ENCODE results near the gene ARID4B. TPM values are rescaled to one million over a fixed set of nuclear protein-coding genes. Genes with fewer than 3 reads are reported as not detected.
A peak's percentile ranks its signal among the peaks of the same experiment; 100 is the strongest.

Gene ARID4B
- total RNA-seq, 1 donor: 36.7 TPM

DNA sequence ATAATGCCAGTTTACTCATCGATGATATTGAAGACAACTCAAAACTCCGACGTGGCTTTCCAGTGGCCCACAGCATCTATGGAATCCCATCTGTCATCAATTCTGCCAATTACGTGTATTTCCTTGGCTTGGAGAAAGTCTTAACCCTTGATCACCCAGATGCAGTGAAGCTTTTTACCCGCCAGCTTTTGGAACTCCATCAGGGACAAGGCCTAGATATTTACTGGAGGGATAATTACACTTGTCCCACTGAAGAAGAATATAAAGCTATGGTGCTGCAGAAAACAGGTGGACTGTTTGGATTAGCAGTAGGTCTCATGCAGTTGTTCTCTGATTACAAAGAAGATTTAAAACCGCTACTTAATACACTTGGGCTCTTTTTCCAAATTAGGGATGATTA is 14.1 kb upstream of the ARID4B start:
- TF ChIP-seq CTCF (IDR thresholded peaks at IDR 0.05; ENCODE audit: insufficient read depth, low read length): no peak
- DNase-seq (ENCODE audit: low read depth): no peak
- H3K4me3 ChIP-seq (ENCODE audit: low read depth, low read length): no peak overlapping the region

DNA sequence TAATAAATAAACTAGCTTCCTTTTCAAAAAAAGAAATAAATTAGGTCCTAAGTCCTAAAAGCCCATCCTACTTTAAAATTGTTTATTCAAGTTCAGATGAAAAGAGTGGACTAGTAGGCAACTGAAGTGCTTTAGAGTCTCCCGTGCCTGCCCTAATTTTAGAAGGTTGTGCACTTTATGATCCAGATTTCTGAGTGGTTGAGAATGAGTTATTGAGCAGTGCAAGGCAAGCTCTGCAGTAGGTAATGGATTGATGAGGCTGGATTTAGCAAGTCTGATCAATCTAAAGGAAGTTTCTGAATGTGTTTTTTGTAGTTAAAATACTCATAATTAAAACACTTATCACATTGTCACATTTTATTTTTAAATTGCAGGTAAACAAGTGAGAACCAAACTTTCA is 13.4 kb upstream of the ARID4B start:
- H3K4me3 ChIP-seq (ENCODE audit: low read depth, low read length): no peak overlapping the region
- DNase-seq (ENCODE audit: low read depth): no peak
- TF ChIP-seq CTCF (IDR thresholded peaks at IDR 0.05; ENCODE audit: insufficient read depth, low read length): no peak

- DNase-seq (ENCODE audit: low read depth): no peak
- no peak for TF ChIP-seq CTCF (IDR thresholded peaks at IDR 0.05; ENCODE audit: insufficient read depth, low read length)
- H3K4me3 ChIP-seq (ENCODE audit: low read depth, low read length): no peak overlapping the region
These were observed 11.8 kb upstream of the ARID4B start for GRCh38 chr1:235339746-235340145.

- TF ChIP-seq CTCF (IDR thresholded peaks at IDR 0.05; ENCODE audit: insufficient read depth, low read length): no peak
- H3K4me3 ChIP-seq (ENCODE audit: low read depth, low read length): no peak overlapping the region
- no peak for DNase-seq (ENCODE audit: low read depth)
These were observed 8.9 kb upstream of the ARID4B start for GRCh38 chr1:235336903-235337302.

GRCh38 chr1:235331401-235331800 is 3.4 kb upstream of the ARID4B start:
- TF ChIP-seq CTCF (IDR thresholded peaks at IDR 0.05; ENCODE audit: insufficient read depth, low read length): no peak
- DNase-seq (ENCODE audit: low read depth): no peak
- no peak overlapping the region for H3K4me3 ChIP-seq (ENCODE audit: low read depth, low read length)

- no peak for TF ChIP-seq CTCF (IDR thresholded peaks at IDR 0.05; ENCODE audit: insufficient read depth, low read length)
- H3K4me3 ChIP-seq (ENCODE audit: low read depth, low read length): peak overlapping the region; percentile 0
- no peak for DNase-seq (ENCODE audit: low read depth)
These were observed 2.9 kb upstream of the ARID4B start for GRCh38 chr1:235330918-235331285.

- DNase-seq (ENCODE audit: low read depth): no peak
- H3K4me3 ChIP-seq (ENCODE audit: low read depth, low read length): peak overlapping the region; percentile 91
- TF ChIP-seq CTCF (IDR thresholded peaks at IDR 0.05; ENCODE audit: insufficient read depth, low read length): no peak
These were observed 1.3 kb upstream of the ARID4B start for GRCh38 chr1:235329139-235329902.
